MM.1S (cell line): ENCODE data around the gene MST1.

ENCODE experiments used
- DNase-seq: peaks from one replicate; pipeline ENCODE4 v3.0.0-alpha.2; 2015
- H2AFZ ChIP-seq: fragments of 300-600 bp; sonication (generic); 2 replicates; pipeline ENCODE4 v1.6.0; 2016; ENCODE audit warnings: antibody characterized with exemption, low read length
- H3F3A ChIP-seq: fragments of 300-600 bp; sonication (generic); 2 replicates; pipeline ENCODE4 v1.6.1; 2016; ENCODE audit warnings: mild to moderate bottlenecking, antibody characterized with exemption, low read length, moderate library complexity, mixed read lengths; ENCODE audit not compliant: insufficient read depth
- H3K27ac ChIP-seq: fragments of 300-600 bp; sonication (generic); 2 replicates; pipeline ENCODE4 v1.5.1; 2016; ENCODE audit warnings: mild to moderate bottlenecking, low read length
- H3K27me3 ChIP-seq: fragments of 300-600 bp; sonication (generic); replicated peaks from 2 replicates; pipeline ENCODE4 v1.6.0; 2016; ENCODE audit warnings: low read length; ENCODE audit not compliant: insufficient read depth
- H3K36me3 ChIP-seq: fragments of 300-600 bp; sonication (generic); replicated peaks from 2 replicates; pipeline ENCODE4 v1.6.1; 2016; ENCODE audit warnings: mild to moderate bottlenecking, low read length, mixed read lengths; ENCODE audit not compliant: insufficient read depth
- H3K4me1 ChIP-seq: fragments of 300-600 bp; sonication (generic); 2 replicates; pipeline ENCODE4 v1.6.1; 2016; ENCODE audit warnings: low read length, mixed read lengths
- H3K4me2 ChIP-seq: fragments of 300-600 bp; sonication (generic); 2 replicates; pipeline ENCODE4 v1.6.0; 2016; ENCODE audit warnings: low read depth, low read length
- H3K4me3 ChIP-seq: fragments of 300-600 bp; sonication (generic); 2 replicates; pipeline ENCODE4 v1.5.1; 2016; ENCODE audit warnings: low read length, mixed read lengths
- H3K79me2 ChIP-seq: fragments of 300-600 bp; sonication (generic); 2 replicates; pipeline ENCODE4 v1.6.1; 2016; ENCODE audit warnings: mixed run types, low read length, mixed read lengths
- H3K9ac ChIP-seq: fragments of 300-600 bp; sonication (generic); 2 replicates; pipeline ENCODE4 v1.6.1; 2016; ENCODE audit warnings: low read length, mixed read lengths
- H3K9me2 ChIP-seq: fragments of 300-600 bp; sonication (generic); replicated peaks from 2 replicates; pipeline ENCODE4 v1.6.1; 2016; ENCODE audit warnings: mild to moderate bottlenecking, low read length, mixed read lengths; ENCODE audit not compliant: insufficient read depth
- H3K9me3 ChIP-seq: fragments of 300-600 bp; sonication (generic); replicated peaks from 2 replicates; pipeline ENCODE4 v1.6.1; 2016; ENCODE audit warnings: mild to moderate bottlenecking, low read length, mixed read lengths; ENCODE audit not compliant: insufficient read depth
- H4K20me1 ChIP-seq: fragments of 300-600 bp; sonication (generic); 2 replicates; pipeline ENCODE4 v1.6.1; 2016; ENCODE audit warnings: mild to moderate bottlenecking, low read length, moderate library complexity, mixed read lengths; ENCODE audit not compliant: insufficient read depth
- EZH2 ChIP-seq: fragments of 300-600 bp; sonication (generic); optimal IDR thresholded peaks from 2 replicates; pipeline ENCODE3; 2017; ENCODE audit warnings: low read depth, mild to moderate bottlenecking, antibody characterized with exemption, low read length, mixed read lengths
- EZH2phosphoT487 ChIP-seq: fragments of 300-600 bp; sonication (generic); IDR thresholded peaks from 2 replicates; pipeline ENCODE4 v1.6.1; 2018; ENCODE audit warnings: antibody characterized with exemption, low read length
- TF ChIP-seq, protein P1 (sequence below): fragments of 300-600 bp; sonication (generic); IDR thresholded peaks from 2 replicates; pipeline ENCODE4 v1.5.1; 2016; ENCODE audit warnings: antibody characterized with exemption, low read length, mixed read lengths

MST1 gene

DNA sequence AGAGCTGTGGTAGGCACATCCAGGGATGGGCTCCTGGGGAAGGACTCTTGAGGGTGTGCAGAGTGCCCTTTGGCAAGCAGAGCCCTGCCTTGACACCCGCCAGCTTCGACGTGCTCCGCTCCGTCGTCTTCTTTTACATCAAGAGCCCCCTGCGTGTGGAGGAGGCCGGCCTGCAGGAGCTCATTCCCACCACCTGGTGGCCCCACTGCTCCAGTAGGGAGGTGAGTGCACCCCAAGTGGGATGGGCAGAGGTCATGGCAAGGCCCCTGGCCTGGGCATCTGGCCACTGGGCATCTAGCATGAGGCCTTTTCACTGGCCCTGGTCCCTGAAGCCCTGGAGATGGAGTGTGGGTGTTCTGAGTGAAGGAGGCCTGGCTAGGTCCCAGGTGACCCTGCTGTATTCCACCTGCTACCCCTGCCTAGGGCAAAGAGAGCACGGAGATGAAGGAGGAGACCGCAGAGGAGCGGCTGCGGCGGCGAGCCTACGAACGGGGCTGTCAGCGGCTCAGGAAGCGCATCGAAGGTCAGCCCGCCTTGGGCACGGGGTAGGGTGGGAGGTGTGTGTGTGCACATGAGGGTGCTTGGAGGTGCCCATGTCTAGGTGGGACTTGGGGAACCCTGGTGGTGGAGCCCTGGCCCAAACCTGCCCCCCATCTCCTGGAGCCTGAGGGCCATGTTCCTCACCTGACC, 12.3 kb upstream of the MST1 start:
- Histone ChIP-seq H3K9ac (no peak overlapping the region), H3K4me1 (no peaks in the 10 kb centered on the region), H3F3A (no peaks in the 10 kb centered on the region), H3K9me3 (no peaks in the 10 kb centered on the region), H3K4me2 (no peak overlapping the region), H3K79me2 (no peaks in the 10 kb centered on the region), H4K20me1 (no peaks in the 10 kb centered on the region), H3K4me3 (no peak overlapping the region), H2AFZ (no peak overlapping the region), H3K36me3 (no peaks in the 10 kb centered on the region), H3K27ac (no peak overlapping the region), H3K27me3 (no peaks in the 10 kb centered on the region), H3K9me2 (no peaks in the 10 kb centered on the region)
- TF ChIP-seq, protein P1, sequence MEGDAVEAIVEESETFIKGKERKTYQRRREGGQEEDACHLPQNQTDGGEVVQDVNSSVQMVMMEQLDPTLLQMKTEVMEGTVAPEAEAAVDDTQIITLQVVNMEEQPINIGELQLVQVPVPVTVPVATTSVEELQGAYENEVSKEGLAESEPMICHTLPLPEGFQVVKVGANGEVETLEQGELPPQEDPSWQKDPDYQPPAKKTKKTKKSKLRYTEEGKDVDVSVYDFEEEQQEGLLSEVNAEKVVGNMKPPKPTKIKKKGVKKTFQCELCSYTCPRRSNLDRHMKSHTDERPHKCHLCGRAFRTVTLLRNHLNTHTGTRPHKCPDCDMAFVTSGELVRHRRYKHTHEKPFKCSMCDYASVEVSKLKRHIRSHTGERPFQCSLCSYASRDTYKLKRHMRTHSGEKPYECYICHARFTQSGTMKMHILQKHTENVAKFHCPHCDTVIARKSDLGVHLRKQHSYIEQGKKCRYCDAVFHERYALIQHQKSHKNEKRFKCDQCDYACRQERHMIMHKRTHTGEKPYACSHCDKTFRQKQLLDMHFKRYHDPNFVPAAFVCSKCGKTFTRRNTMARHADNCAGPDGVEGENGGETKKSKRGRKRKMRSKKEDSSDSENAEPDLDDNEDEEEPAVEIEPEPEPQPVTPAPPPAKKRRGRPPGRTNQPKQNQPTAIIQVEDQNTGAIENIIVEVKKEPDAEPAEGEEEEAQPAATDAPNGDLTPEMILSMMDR, result peak; percentile 49
- TF ChIP-seq EZH2phosphoT487, result no peak
- DNase-seq, result no peak

DNA sequence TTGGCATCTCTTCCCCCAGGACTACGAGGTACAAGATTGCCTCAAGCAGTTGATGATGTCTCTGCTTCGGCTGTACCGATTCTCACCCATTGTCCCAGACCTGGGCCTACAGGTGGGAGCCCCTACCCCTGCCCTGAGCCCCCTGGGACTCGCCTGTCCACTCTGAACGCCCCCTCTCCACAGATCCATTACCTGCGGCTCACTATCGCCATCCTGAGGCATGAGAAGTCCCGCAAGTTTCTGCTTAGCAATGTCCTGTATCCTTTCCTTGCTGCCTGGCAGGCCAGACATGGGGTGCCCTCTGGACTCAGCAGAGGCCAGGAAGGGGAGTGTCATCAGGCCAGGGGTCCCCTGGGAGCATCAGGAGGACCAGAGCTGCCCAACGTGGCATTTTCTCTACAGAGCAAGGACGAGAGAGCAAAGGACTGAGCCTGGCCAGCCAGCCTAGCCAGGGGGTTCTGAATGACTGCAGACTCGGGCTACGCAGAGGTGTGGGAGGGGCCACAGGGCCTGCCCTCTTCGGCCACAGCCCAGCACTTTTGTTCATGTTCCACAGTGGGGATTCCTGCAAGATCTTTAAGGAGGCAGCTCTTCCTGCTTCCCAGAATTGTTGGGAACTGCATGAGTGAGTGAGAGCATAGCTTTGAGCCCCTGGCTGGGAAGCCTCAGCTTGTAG, 11.3 kb upstream of the MST1 start:
- no peaks in the 10 kb centered on the region for H3K27me3 ChIP-seq
- no peaks in the 10 kb centered on the region for H3K79me2 ChIP-seq
- no peaks in the 10 kb centered on the region for H3K4me1 ChIP-seq
- no peak for DNase-seq
- H4K20me1 ChIP-seq, result no peaks in the 10 kb centered on the region
- no peak overlapping the region for H3K4me3 ChIP-seq
- H3K9me3 ChIP-seq, result no peaks in the 10 kb centered on the region
- no peaks in the 10 kb centered on the region for H3F3A ChIP-seq
- H3K9ac ChIP-seq, result no peak overlapping the region
- TF ChIP-seq EZH2 (no peak), EZH2phosphoT487 (no peak)
- TF ChIP-seq, protein P1, result 0 out of 2 replicates have a peak, but pooled peaks have one; percentile 9
- H3K27ac ChIP-seq, result no peak overlapping the region
- H3K4me2 ChIP-seq, result no peak overlapping the region
- H3K9me2 ChIP-seq, result no peaks in the 10 kb centered on the region
- H2AFZ ChIP-seq, result no peak overlapping the region
- no peaks in the 10 kb centered on the region for H3K36me3 ChIP-seq

DNA sequence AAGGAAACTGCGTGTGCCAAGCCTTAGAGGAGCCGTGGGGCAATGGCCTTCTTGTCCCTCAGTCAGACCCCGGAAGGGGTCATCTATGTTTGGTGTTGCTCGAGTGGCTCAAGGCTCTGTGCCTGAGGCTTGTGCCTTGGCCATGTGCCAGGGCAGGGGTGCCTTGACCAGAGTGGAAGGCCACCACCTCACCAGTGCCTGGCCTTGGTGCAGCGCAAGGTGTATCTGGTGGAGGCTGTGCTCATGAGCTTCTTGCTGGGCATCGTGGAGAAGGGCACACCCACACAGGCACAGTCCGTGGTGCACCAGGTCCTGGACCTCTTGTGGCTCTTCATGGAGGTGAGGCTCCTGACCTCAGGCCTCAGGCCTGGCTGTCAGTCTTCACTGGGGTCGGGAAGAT, 10.7 kb upstream of the MST1 start:
- Histone ChIP-seq H3K79me2 (no peaks in the 10 kb centered on the region), H3K27ac (no peak overlapping the region), H3K9me3 (no peaks in the 10 kb centered on the region), H4K20me1 (no peaks in the 10 kb centered on the region), H3K9me2 (no peaks in the 10 kb centered on the region), H3F3A (no peaks in the 10 kb centered on the region), H3K4me2 (no peak overlapping the region), H3K36me3 (no peaks in the 10 kb centered on the region), H3K27me3 (no peaks in the 10 kb centered on the region), H3K4me3 (no peak overlapping the region), H3K9ac (no peak overlapping the region), H3K4me1 (no peaks in the 10 kb centered on the region), H2AFZ (no peak overlapping the region)
- no peak for DNase-seq
- TF ChIP-seq EZH2 (no peak), EZH2phosphoT487 (no peak)
- TF ChIP-seq, protein P1, result no peak
